GM21786 (cell line): ENCODE measurements around the gene BTG1.
A peak's percentile ranks its signal among the peaks of the same experiment; 100 is the strongest.

Source experiments
- ATAC-seq: cut with Tn5 transposase; IDR thresholded peaks from one replicate; pipeline ENCODE4 v1.9.1; 2021; ENCODE audit not compliant: unreplicated experiment

BTG1 gene

GRCh38 chr12:92134638-92135274, 10.9 kb downstream of the BTG1 start:
- ATAC-seq = no peak

- peak; percentile 30 for ATAC-seq
These were observed 11.6 kb downstream of the BTG1 start for GRCh38 chr12:92133795-92134637.

- no peak for ATAC-seq
These were observed 12.5 kb downstream of the BTG1 start for GRCh38 chr12:92133171-92133570.

DNA sequence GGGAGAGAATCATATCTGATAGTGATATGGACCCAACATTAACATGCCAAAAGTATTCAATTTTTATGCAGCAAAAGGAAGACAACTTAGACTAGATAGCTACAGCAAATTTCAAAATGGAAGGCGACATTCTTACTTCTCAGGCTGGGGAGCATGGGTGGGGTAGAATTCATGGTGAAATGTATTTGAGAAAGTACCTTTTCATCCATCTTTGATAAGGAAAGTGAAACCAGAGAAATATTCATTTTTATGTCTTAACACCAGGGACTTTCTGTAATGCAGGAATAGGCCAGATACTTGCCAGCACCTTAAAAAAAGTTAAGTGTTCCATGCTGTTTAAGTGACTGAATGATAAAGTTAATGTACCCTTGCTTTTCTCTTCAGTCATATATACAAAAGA, 13.4 kb downstream of the BTG1 start:
- ATAC-seq = no peak

DNA sequence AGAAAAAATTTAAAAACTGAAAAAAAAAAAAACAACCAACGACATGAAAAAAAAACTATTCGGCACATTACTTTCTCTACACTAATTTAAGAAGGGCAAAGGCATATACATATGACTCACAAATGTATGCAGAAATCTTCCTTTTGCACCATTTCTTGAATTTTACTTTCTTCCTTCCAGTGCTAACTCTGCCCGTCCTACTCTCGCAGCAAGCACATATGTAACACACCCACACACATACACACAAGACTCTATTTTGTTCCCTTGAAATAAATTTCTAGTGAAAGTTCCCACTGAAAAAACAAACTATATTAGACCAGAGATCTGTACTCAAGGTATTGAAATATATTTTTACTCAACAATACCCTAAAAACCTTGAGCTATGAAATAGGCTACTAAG, 14.6 kb downstream of the BTG1 start:
- ATAC-seq = no peak

GRCh38 chr12:92129609-92130008, 16.0 kb downstream of the BTG1 start:
- ATAC-seq = no peak

GRCh38 chr12:92128612-92129011, 17.0 kb downstream of the BTG1 start:
- no peak for ATAC-seq

- ATAC-seq = no peak
These were observed 21.0 kb downstream of the BTG1 start for GRCh38 chr12:92124689-92125029.

- no peak for ATAC-seq
These were observed 21.6 kb downstream of the BTG1 start for GRCh38 chr12:92123780-92124688.

GRCh38 chr12:92122941-92123779, 22.5 kb downstream of the BTG1 start:
- ATAC-seq = no peak

- no peak for ATAC-seq
These were observed 23.8 kb downstream of the BTG1 start for GRCh38 chr12:92121826-92122225.

GRCh38 chr12:92118826-92119536, 26.7 kb downstream of the BTG1 start:
- no peak for ATAC-seq

- ATAC-seq = no peak
These were observed 30.8 kb downstream of the BTG1 start for GRCh38 chr12:92114834-92115233.

- peak; percentile 71 for ATAC-seq
These were observed 34.4 kb downstream of the BTG1 start for GRCh38 chr12:92111256-92111655.

GRCh38 chr12:92110083-92110640, 35.5 kb downstream of the BTG1 start:
- ATAC-seq = no peak

- ATAC-seq = no peak
These were observed 36.0 kb downstream of the BTG1 start for GRCh38 chr12:92109613-92110012.

DNA sequence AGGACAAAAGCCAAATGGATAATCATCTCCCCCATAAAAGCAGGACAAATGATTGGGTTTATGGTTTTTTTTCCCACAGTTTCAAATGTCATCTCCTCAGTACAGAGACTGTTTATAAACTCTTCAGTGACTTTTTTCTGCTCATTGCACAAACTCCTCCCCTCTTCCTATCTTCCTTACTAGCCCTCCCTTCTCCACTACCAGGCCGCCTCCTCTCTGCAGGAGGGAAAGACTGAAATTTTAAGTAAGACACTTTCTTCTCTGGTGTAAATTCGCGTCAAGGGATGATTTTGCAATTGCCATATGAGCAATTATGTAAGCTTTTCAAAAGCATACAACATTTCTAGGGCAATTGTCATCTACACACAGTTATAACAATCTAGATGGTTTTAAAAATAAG, 37.0 kb downstream of the BTG1 start:
- no peak for ATAC-seq

- no peak for ATAC-seq
These were observed 38.0 kb downstream of the BTG1 start for GRCh38 chr12:92107621-92108131.

GRCh38 chr12:92107094-92107493, 38.6 kb downstream of the BTG1 start:
- ATAC-seq = no peak

GRCh38 chr12:92105676-92106075, 40.0 kb downstream of the BTG1 start:
- no peak for ATAC-seq
